Karpas-422 (cell line): ENCODE measurements around the gene IL6R. TPM values are rescaled to one million over a fixed set of nuclear protein-coding genes. Genes with fewer than 3 reads are reported as not detected.

Source experiments
- DNase-seq: peaks from one replicate; pipeline ENCODE4 v3.0.0-alpha.2; 2015
- H2AFZ ChIP-seq: fragments of 200-600 bp; sonication (generic); 2 replicates; pipeline ENCODE4 v1.6.1; 2014; ENCODE audit warnings: antibody characterized with exemption, low read length, mixed read lengths
- H3K27ac ChIP-seq: fragments of 200-600 bp; sonication (generic); 2 replicates; pipeline ENCODE4 v1.5.1; 2014; ENCODE audit warnings: mild to moderate bottlenecking, low read length, moderate library complexity
- H3K27me3 ChIP-seq: fragments of 200-600 bp; sonication (generic); 2 replicates; pipeline ENCODE4 v1.6.1; 2014; ENCODE audit warnings: low read length, mixed read lengths
- H3K36me3 ChIP-seq: fragments of 200-600 bp; sonication (generic); 2 replicates; pipeline ENCODE4 v1.6.1; 2014; ENCODE audit warnings: low read length, mixed read lengths; ENCODE audit not compliant: insufficient read depth
- H3K4me1 ChIP-seq: fragments of 200-600 bp; sonication (generic); 2 replicates; pipeline ENCODE4 v1.6.1; 2014; ENCODE audit warnings: mild to moderate bottlenecking, low read length, mixed read lengths
- H3K4me2 ChIP-seq: fragments of 200-600 bp; sonication (generic); 2 replicates; pipeline ENCODE4 v1.6.1; 2014; ENCODE audit warnings: low read length, low read depth, mild to moderate bottlenecking; ENCODE audit not compliant: poor library complexity, severe bottlenecking
- H3K4me3 ChIP-seq: fragments of 200-600 bp; sonication (generic); 2 replicates; pipeline ENCODE4 v1.5.1; 2014; ENCODE audit warnings: mild to moderate bottlenecking, antibody characterized with exemption, low read length, mixed read lengths
- H3K79me2 ChIP-seq: fragments of 200-600 bp; sonication (generic); 2 replicates; pipeline ENCODE4 v1.6.1; 2014; ENCODE audit warnings: mild to moderate bottlenecking, low read length, mixed read lengths
- H3K9ac ChIP-seq: fragments of 200-600 bp; sonication (generic); 2 replicates; pipeline ENCODE4 v1.6.0; 2014; ENCODE audit warnings: low read length
- H3K9me2 ChIP-seq: fragments of 200-600 bp; sonication (generic), shearing (Covaris generic); replicated peaks from 2 replicates; pipeline ENCODE4 v1.6.0; 2014; ENCODE audit warnings: mild to moderate bottlenecking, low read length, moderate library complexity; ENCODE audit not compliant: insufficient read depth
- H3K9me3 ChIP-seq: fragments of 300-700, 200-600 bp; sonication (generic); 2 replicates; pipeline ENCODE4 v1.6.1; 2014; ENCODE audit warnings: low read length, mixed read lengths
- H4K20me1 ChIP-seq: fragments of 200-600 bp; sonication (generic); 2 replicates; pipeline ENCODE4 v1.6.1; 2014; ENCODE audit warnings: mild to moderate bottlenecking, antibody characterized with exemption, low read length, low read depth; ENCODE audit not compliant: insufficient read depth
- total RNA-seq: library from RNA; depleted of rRNA; stranded (reverse); fragments of >200 nt; shearing (Covaris generic); gene quantifications from 2 replicates; pipeline ENCODE4 v1.2.3, GENCODE V29; 2014; ENCODE audit warnings: low replicate concordance

The IL6R gene
- total RNA-seq, 1 experiment from 2014 or later: not detected

DNA sequence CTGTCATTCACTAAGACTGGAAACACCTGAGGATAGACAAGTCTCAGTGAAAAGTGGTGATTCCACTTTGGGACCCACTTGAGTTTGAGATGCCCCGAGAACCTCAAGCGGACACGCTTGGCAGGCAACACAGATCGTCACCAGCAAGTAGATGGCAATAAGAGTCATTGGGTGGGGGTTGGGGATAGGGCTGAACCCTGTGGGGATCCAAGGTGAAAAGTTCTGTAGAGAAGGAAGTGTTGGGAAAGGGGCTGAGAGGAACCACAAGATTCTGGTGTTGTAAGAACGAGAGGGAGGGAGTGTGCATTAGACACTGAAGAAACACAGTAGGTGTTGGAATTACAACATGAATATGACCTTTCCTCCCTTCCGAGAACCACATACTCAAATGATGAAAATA is 51.5 kb downstream of the IL6R start:
- no peak for DNase-seq
- no peaks in the 10 kb centered on the region for H4K20me1 ChIP-seq

DNA sequence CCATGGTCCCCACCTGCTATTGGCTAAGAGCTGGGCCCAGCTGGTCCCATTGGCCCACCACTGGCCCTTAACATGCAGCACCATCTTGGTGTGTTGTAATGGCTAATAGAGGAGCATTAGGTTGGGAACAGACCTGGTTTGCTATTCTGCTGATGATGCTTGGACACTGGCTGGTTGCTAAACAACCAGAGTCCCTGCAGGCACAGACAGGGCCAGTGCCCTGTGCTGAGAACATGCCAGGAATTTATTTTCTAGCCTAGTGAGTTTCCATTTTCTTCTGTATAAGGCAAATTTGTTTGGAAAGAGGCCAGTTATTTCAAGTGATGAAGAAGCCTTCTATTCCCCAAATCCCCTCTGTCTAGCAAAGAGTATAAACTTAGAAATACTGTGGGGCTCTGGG is 53.9 kb downstream of the IL6R start:
- Histone ChIP-seq H4K20me1 (no peaks in the 10 kb centered on the region), H3K4me3 (no peak overlapping the region), H3K9me2 (no peaks in the 10 kb centered on the region), H3K9me3 (no peaks in the 10 kb centered on the region), H3K4me1 (no peaks in the 10 kb centered on the region; the same call in 1 of the 2 replicates), H3K4me2 (no peak overlapping the region), H3K9ac (no peak overlapping the region), H3K27ac (no peak overlapping the region), H3K36me3 (no peaks in the 10 kb centered on the region), H3K27me3 (no peaks in the 10 kb centered on the region), H2AFZ (no peak overlapping the region), H3K79me2 (no peaks in the 10 kb centered on the region)
- no peak for DNase-seq

More for the DNA sequence above, 51.5 kb downstream of the IL6R start:
- Histone ChIP-seq H3K4me1 (no peaks in the 10 kb centered on the region; the same call in 1 of the 2 replicates), H3K4me3 (no peak overlapping the region), H3K27me3 (no peaks in the 10 kb centered on the region), H3K79me2 (no peaks in the 10 kb centered on the region), H3K36me3 (no peaks in the 10 kb centered on the region), H3K9ac (no peak overlapping the region), H3K9me2 (no peaks in the 10 kb centered on the region), H3K4me2 (no peak overlapping the region), H3K9me3 (no peaks in the 10 kb centered on the region), H3K27ac (no peak overlapping the region), H2AFZ (no peak overlapping the region)

DNA sequence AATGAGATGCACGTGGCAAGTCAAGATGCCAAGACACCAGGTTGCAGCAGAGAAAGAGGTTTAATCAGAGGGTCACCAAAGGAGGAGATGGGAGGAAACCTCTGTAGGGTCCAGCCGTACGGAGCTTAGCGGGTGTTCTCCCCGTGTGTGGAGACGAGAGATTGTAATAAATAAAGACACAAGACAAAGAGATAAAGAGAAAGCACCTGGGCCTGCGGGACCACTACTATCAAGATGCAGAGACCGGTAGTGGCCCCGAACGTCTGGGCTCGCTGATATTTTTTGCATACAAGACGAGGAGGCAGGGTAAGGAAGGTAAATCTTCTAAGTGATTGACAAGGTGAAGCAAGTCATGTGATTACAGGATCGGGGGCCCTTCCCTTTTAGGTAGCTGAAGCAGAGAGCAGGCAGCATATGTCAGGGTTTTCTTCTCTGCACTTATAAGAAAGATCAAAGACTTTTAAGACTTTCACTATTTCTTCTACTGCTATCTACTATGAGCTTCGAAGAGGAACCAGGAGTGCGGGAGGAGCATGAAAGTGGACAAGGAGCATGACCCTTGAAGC is 55.6 kb downstream of the IL6R start:
- no peak overlapping the region for H3K9ac ChIP-seq
- no peaks in the 10 kb centered on the region for H3K4me1 ChIP-seq
- no peak overlapping the region for H2AFZ ChIP-seq
- H4K20me1 ChIP-seq: no peaks in the 10 kb centered on the region
- no peaks in the 10 kb centered on the region for H3K9me3 ChIP-seq
- H3K36me3 ChIP-seq: no peaks in the 10 kb centered on the region
- no peak overlapping the region for H3K4me3 ChIP-seq
- H3K4me2 ChIP-seq: no peak overlapping the region
- H3K27ac ChIP-seq: no peak overlapping the region
- no peaks in the 10 kb centered on the region for H3K27me3 ChIP-seq
- H3K79me2 ChIP-seq: no peaks in the 10 kb centered on the region
- no peaks in the 10 kb centered on the region for H3K9me2 ChIP-seq
- DNase-seq: no peak

DNA sequence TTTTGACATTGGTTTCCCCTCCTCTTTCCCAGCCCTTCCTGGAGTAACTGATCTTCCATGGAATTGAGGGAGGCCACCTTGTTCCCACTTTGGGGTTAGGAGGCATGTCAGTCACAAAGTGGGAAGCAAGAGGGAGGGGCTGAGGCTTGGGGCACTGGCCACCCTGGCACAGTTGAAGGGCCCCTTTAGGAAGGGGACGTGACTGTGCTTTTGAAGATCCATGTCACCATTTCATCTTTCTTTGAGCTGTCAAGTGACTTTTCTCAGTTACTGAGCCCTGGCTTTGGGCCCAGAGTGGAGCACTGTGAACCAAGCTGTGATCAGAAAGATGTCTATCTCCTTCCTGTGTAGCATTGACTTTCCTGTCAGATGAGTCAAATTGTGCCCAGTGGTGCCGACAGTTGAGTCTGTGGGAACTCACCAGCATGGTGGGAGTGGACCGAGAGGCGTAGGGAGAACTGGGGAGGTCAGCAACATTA is 58.4 kb downstream of the IL6R start:
- no peaks in the 10 kb centered on the region for H3K9me2 ChIP-seq
- no peak overlapping the region for H3K4me2 ChIP-seq
- H3K9me3 ChIP-seq: no peaks in the 10 kb centered on the region
- no peaks in the 10 kb centered on the region for H3K36me3 ChIP-seq
- H2AFZ ChIP-seq: no peak overlapping the region
- no peaks in the 10 kb centered on the region for H3K27me3 ChIP-seq
- H4K20me1 ChIP-seq: no peaks in the 10 kb centered on the region
- no peak overlapping the region for H3K9ac ChIP-seq
- no peak for DNase-seq
- H3K27ac ChIP-seq: no peak overlapping the region
- H3K4me3 ChIP-seq: no peak overlapping the region
- no peaks in the 10 kb centered on the region for H3K79me2 ChIP-seq
- H3K4me1 ChIP-seq: no peaks in the 10 kb centered on the region

DNA sequence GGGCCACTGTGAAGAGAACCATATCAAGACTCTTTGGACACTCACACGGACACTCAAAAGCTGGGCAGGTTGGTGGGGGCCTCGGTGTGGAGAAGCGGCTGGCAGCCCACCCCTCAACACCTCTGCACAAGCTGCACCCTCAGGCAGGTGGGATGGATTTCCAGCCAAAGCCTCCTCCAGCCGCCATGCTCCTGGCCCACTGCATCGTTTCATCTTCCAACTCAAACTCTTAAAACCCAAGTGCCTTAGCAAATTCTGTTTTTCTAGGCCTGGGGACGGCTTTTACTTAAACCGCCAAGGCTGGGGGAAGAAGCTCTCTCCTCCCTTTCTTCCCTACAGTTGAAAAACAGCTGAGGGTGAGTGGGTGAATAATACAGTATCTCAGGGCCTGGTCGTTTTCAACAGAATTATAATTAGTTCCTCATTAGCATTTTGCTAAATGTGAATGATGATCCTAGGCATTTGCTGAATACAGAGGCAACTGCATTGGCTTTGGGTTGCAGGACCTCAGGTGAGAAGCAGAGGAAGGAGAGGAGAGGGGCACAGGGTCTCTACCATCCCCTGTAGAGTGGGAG is 60.6 kb downstream of the IL6R start:
- Histone ChIP-seq H4K20me1 (no peaks in the 10 kb centered on the region), H3K4me1 (no peaks in the 10 kb centered on the region), H3K9ac (no peak overlapping the region), H3K27me3 (no peaks in the 10 kb centered on the region), H2AFZ (no peak overlapping the region), H3K27ac (no peak overlapping the region), H3K9me2 (no peaks in the 10 kb centered on the region), H3K4me2 (no peak overlapping the region), H3K4me3 (no peak overlapping the region), H3K36me3 (no peaks in the 10 kb centered on the region), H3K79me2 (no peaks in the 10 kb centered on the region), H3K9me3 (no peaks in the 10 kb centered on the region)
- DNase-seq: no peak

DNA sequence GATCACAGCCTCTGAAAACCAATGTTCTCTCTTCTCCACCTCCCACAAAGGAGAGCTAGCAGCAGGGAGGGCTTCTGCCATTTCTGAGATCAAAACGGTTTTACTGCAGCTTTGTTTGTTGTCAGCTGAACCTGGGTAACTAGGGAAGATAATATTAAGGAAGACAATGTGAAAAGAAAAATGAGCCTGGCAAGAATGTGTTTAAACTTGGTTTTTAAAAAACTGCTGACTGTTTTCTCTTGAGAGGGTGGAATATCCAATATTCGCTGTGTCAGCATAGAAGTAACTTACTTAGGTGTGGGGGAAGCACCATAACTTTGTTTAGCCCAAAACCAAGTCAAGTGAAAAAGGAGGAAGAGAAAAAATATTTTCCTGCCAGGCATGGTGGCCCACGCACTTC is 61.1 kb downstream of the IL6R start:
- Histone ChIP-seq H3K9me2 (no peaks in the 10 kb centered on the region), H3K9me3 (no peaks in the 10 kb centered on the region), H3K27me3 (no peaks in the 10 kb centered on the region), H3K79me2 (no peaks in the 10 kb centered on the region), H3K4me3 (no peak overlapping the region), H3K4me2 (no peak overlapping the region), H3K27ac (no peak overlapping the region), H3K9ac (no peak overlapping the region), H2AFZ (no peak overlapping the region), H3K4me1 (no peaks in the 10 kb centered on the region), H4K20me1 (no peaks in the 10 kb centered on the region), H3K36me3 (no peaks in the 10 kb centered on the region)
- DNase-seq: no peak

DNA sequence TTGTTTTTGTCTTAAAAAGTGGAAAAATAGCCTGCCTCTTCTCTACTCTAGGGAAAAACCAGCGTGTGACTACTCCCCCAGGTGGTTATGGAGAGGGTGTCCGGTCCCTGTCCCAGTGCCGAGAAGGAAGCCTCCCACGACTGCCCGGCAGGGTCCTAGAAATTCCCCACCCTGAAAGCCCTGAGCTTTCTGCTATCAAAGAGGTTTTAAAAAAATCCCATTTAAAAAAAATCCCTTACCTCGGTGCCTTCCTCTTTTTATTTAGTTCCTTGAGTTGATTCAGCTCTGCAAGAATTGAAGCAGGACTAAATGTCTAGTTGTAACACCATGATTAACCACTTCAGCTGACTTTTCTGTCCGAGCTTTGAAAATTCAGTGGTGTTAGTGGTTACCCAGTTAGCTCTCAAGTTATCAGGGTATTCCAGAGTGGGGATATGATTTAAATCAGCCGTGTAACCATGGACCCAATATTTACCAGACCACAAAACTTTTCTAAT is 61.8 kb downstream of the IL6R start:
- H3K4me3 ChIP-seq: no peak overlapping the region
- H3K79me2 ChIP-seq: no peaks in the 10 kb centered on the region
- no peak overlapping the region for H3K4me2 ChIP-seq
- H3K4me1 ChIP-seq: no peaks in the 10 kb centered on the region
- H3K9me2 ChIP-seq: no peaks in the 10 kb centered on the region
- no peak overlapping the region for H2AFZ ChIP-seq
- H3K9me3 ChIP-seq: no peaks in the 10 kb centered on the region
- H3K9ac ChIP-seq: no peak overlapping the region
- no peak overlapping the region for H3K27ac ChIP-seq
- H4K20me1 ChIP-seq: no peaks in the 10 kb centered on the region
- no peaks in the 10 kb centered on the region for H3K36me3 ChIP-seq
- no peaks in the 10 kb centered on the region for H3K27me3 ChIP-seq
- DNase-seq: no peak

DNA sequence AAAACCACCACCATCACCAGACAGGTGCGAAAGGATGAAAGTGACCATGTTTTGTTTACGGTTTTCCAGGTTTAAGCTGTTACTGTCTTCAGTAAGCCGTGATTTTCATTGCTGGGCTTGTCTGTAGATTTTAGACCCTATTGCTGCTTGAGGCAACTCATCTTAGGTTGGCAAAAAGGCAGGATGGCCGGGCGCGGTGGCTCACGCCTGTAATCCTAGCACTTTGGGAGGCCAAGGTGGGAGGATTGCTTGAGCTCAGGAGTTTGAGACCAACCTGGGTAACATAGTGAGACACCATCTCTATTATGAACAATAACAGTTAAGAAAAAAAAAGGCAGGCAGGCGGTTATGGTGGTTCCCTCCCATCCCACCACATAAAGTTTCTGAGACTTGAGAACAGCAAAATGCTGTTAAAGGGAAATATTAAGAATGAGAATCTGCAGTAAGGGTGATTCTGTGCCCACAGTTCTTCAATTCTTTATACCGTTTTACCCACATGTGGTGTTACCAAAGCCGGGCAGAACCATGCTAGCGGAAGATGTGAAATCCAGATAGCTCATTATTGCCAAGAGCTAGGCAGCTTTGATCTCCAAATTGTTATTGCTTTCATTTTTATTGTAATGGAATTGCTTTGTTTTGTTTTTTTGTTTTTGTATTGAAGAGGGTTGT is 62.4 kb downstream of the IL6R start:
- Histone ChIP-seq H3K9me2 (no peaks in the 10 kb centered on the region), H4K20me1 (no peaks in the 10 kb centered on the region), H2AFZ (no peak overlapping the region), H3K4me3 (no peak overlapping the region), H3K79me2 (no peaks in the 10 kb centered on the region), H3K27ac (no peak overlapping the region), H3K4me2 (no peak overlapping the region), H3K4me1 (no peaks in the 10 kb centered on the region), H3K36me3 (no peaks in the 10 kb centered on the region), H3K9me3 (no peaks in the 10 kb centered on the region), H3K9ac (no peak overlapping the region), H3K27me3 (no peaks in the 10 kb centered on the region)
- DNase-seq: no peak
